ENCODE results near the gene CDH22. TPM values are rescaled to one million over a fixed set of nuclear protein-coding genes. Genes with fewer than 3 reads are reported as not detected.

Gene CDH22
- polyA plus RNA-seq, 1 donor from 2014 or later = 2.1 TPM

DNA sequence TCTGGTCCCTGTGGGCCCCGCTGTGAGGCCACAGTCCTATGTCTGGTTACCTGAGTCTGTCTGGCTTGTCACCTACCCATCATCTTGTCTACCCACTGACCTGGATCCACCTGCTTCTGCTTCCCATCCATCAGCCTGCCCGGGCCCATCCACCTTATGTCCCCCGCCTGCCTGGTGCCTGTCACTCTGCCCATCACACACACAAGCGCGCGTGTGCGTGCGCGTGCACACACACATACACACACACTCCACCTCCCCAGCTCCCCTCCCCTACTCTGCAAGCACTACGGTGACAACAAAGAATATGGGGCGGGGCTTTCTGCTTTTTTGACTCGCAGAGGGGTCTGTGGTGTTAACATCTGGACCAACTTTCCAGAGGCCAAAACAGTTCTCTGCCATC, 8.0 kb downstream of the CDH22 start:
- no peaks in the 10 kb centered on the region for H3K9me3 ChIP-seq (ENCODE audit: low read length)
- no peak for TF ChIP-seq REST (IDR thresholded peaks at IDR 0.05; ENCODE audit: borderline replicate concordance)
- TF ChIP-seq SMC3 (conservative IDR thresholded peaks at IDR 0.05; ENCODE audit: poor library complexity) = no peak
- TF ChIP-seq RAD21 (conservative IDR thresholded peaks at IDR 0.05) = no peak
- no peak for TF ChIP-seq MXI1 (conservative IDR thresholded peaks at IDR 0.05; ENCODE audit: poor library complexity, severe bottlenecking)
- TF ChIP-seq TAF1 (IDR thresholded peaks at IDR 0.05; ENCODE audit: low read depth) = no peak
- no peak for TF ChIP-seq POLR2AphosphoS5 (IDR thresholded peaks at IDR 0.05)
- no peak for TF ChIP-seq EP300 (conservative IDR thresholded peaks at IDR 0.05; ENCODE audit: poor library complexity, severe bottlenecking)
- TF ChIP-seq EZH2 (IDR thresholded peaks at IDR 0.05; ENCODE audit: borderline replicate concordance, insufficient read depth, low read length, poor library complexity, severe bottlenecking) = no peak
- TF ChIP-seq, protein P1, sequence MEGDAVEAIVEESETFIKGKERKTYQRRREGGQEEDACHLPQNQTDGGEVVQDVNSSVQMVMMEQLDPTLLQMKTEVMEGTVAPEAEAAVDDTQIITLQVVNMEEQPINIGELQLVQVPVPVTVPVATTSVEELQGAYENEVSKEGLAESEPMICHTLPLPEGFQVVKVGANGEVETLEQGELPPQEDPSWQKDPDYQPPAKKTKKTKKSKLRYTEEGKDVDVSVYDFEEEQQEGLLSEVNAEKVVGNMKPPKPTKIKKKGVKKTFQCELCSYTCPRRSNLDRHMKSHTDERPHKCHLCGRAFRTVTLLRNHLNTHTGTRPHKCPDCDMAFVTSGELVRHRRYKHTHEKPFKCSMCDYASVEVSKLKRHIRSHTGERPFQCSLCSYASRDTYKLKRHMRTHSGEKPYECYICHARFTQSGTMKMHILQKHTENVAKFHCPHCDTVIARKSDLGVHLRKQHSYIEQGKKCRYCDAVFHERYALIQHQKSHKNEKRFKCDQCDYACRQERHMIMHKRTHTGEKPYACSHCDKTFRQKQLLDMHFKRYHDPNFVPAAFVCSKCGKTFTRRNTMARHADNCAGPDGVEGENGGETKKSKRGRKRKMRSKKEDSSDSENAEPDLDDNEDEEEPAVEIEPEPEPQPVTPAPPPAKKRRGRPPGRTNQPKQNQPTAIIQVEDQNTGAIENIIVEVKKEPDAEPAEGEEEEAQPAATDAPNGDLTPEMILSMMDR (IDR thresholded peaks at IDR 0.05; ENCODE audit: poor library complexity, severe bottlenecking) = no peak

GRCh38 chr20:46299078-46299477, 9.2 kb downstream of the CDH22 start:
- Histone ChIP-seq H3K79me2 (replicated peaks; ENCODE audit: insufficient read depth, low read length) (no peaks in the 10 kb centered on the region), H3F3A (ENCODE audit: insufficient read depth, low read length, poor library complexity, severe bottlenecking) (no peaks in the 10 kb centered on the region), H3K9me3 (ENCODE audit: low read length) (no peaks in the 10 kb centered on the region), H3K9me2 (ENCODE audit: insufficient read depth, low read length) (no peaks in the 10 kb centered on the region), H3K36me3 (ENCODE audit: insufficient read depth, low read length) (no peaks in the 10 kb centered on the region), H3K4me3 (ENCODE audit: low read length) (no peak overlapping the region), H3K9ac (ENCODE audit: low read length) (no peak overlapping the region), H3K27me3 (ENCODE audit: insufficient read depth, low read depth, low read length) (no peaks in the 10 kb centered on the region), H2AFZ (ENCODE audit: low read depth, low read length) (no peak overlapping the region), H4K20me1 (ENCODE audit: insufficient read depth) (no peaks in the 10 kb centered on the region), H3K4me2 (ENCODE audit: low read length) (no peak overlapping the region), H3K27ac (ENCODE audit: low read length) (no peak overlapping the region)
- TF ChIP-seq POLR2AphosphoS5 (IDR thresholded peaks at IDR 0.05) (no peak), SMC3 (conservative IDR thresholded peaks at IDR 0.05; ENCODE audit: poor library complexity) (no peak), REST (IDR thresholded peaks at IDR 0.05; ENCODE audit: borderline replicate concordance) (no peak), EP300 (conservative IDR thresholded peaks at IDR 0.05; ENCODE audit: poor library complexity, severe bottlenecking) (no peak), EZH2 (IDR thresholded peaks at IDR 0.05; ENCODE audit: borderline replicate concordance, insufficient read depth, low read length, poor library complexity, severe bottlenecking) (no peak), TAF1 (IDR thresholded peaks at IDR 0.05; ENCODE audit: low read depth) (no peak), MXI1 (conservative IDR thresholded peaks at IDR 0.05; ENCODE audit: poor library complexity, severe bottlenecking) (no peak), RAD21 (conservative IDR thresholded peaks at IDR 0.05) (no peak)
- TF ChIP-seq, protein P1 (IDR thresholded peaks at IDR 0.05; ENCODE audit: poor library complexity, severe bottlenecking) = no peak

More for the DNA sequence above, 8.0 kb downstream of the CDH22 start:
- peaks cover 12% of the 10 kb centered on the region for H3K27me3 ChIP-seq (ENCODE audit: insufficient read depth, low read depth, low read length)
- no peak overlapping the region for H3K27ac ChIP-seq (ENCODE audit: low read length)
- no peaks in the 10 kb centered on the region for H3K9me2 ChIP-seq (ENCODE audit: insufficient read depth, low read length)
- no peak overlapping the region for H3K4me3 ChIP-seq (ENCODE audit: low read length)
- H3K36me3 ChIP-seq (ENCODE audit: insufficient read depth, low read length) = no peaks in the 10 kb centered on the region
- H4K20me1 ChIP-seq (ENCODE audit: insufficient read depth) = no peaks in the 10 kb centered on the region
- no peak overlapping the region for H2AFZ ChIP-seq (ENCODE audit: low read depth, low read length)
- H3K79me2 ChIP-seq (replicated peaks; ENCODE audit: insufficient read depth, low read length) = no peaks in the 10 kb centered on the region
- H3F3A ChIP-seq (ENCODE audit: insufficient read depth, low read length, poor library complexity, severe bottlenecking) = no peaks in the 10 kb centered on the region
- no peak overlapping the region for H3K4me2 ChIP-seq (ENCODE audit: low read length)
- no peak overlapping the region for H3K9ac ChIP-seq (ENCODE audit: low read length)

Measured in neural cell (in vitro differentiated cells).